HepG2 (cell line): ENCODE data around the gene SNX21. TPM values are rescaled to one million over a fixed set of nuclear protein-coding genes. Genes with fewer than 3 reads are reported as not detected.

Experiments
- CREB1 ChIP-seq, 2 experiments: fragments of 450-650 bp in 1 of 2; IDR thresholded peaks; 2 replicates each; pipeline ENCODE4 v1.6.1; 2016 to 2017; ENCODE audit warnings: control low read depth in 1 of 2, mild to moderate bottlenecking in 1 of 2, missing compliant biosample characterization in 1 of 2, missing genetic modification characterization in 1 of 2
- FOXO1 ChIP-seq: sonication (generic); formaldehyde crosslinking; IDR thresholded peaks from 2 replicates; pipeline ENCODE4 v1.4.0; 2020; ENCODE audit warnings: missing genetic modification reagents
- HDAC6 ChIP-seq: fragments of 200-600 bp; sonication (generic); IDR thresholded peaks from 2 replicates; pipeline ENCODE4 v1.7.0; 2017; ENCODE audit warnings: mild to moderate bottlenecking, antibody characterized with exemption, low read length, low read depth
- HNF4G ChIP-seq, 2 experiments: sonication (generic) in 1 of 2; formaldehyde crosslinking in 1 of 2; IDR thresholded peaks; 2 replicates each; pipeline versions ENCODE4 v1.4.0 to v1.6.1; 2011 to 2020; ENCODE audit warnings: borderline replicate concordance in 2 of 2, low read depth in 2 of 2, mild to moderate bottlenecking in 2 of 2, low read length in 1 of 2, missing genetic modification reagents in 1 of 2, moderate library complexity in 1 of 2
- HNRNPLL ChIP-seq: fragments of 200-400 bp; formaldehyde crosslinking; IDR thresholded peaks from 2 replicates; pipeline ENCODE4 v1.6.1; 2017; ENCODE audit warnings: mild to moderate bottlenecking, low read depth, low read length; ENCODE audit not compliant: poor library complexity, severe bottlenecking
- MIXL1 ChIP-seq: IDR thresholded peaks from 2 replicates; pipeline ENCODE4 v1.6.1; 2016
- MXD3 ChIP-seq: IDR thresholded peaks from 2 replicates; pipeline ENCODE4 v1.6.1; 2016; ENCODE audit warnings: mild to moderate bottlenecking, missing biosample characterization, missing genetic modification reagents
- REPIN1 ChIP-seq: sonication (generic); formaldehyde crosslinking; IDR thresholded peaks from 2 replicates; pipeline ENCODE4 v1.8.0; 2022; ENCODE audit warnings: missing genetic modification reagents, low read depth, mild to moderate bottlenecking, borderline replicate concordance
- SETDB1 ChIP-seq: sonication (generic); formaldehyde crosslinking; IDR thresholded peaks from 2 replicates; pipeline ENCODE4 v1.5.1; 2020; ENCODE audit warnings: missing genetic modification reagents, mild to moderate bottlenecking, borderline replicate concordance
- ZNF10 ChIP-seq: sonication (generic); formaldehyde crosslinking; IDR thresholded peaks from 2 replicates; pipeline ENCODE4 v1.4.0; 2020; ENCODE audit warnings: mild to moderate bottlenecking, low read depth, missing genetic modification reagents, borderline replicate concordance
- ZNF44 ChIP-seq: sonication (generic); formaldehyde crosslinking; IDR thresholded peaks from 2 replicates; pipeline ENCODE4 v1.5.1; 2020; ENCODE audit warnings: mild to moderate bottlenecking, missing genetic modification reagents
- ZNF598 ChIP-seq: sonication (generic); formaldehyde crosslinking; IDR thresholded peaks from 2 replicates; pipeline ENCODE4 v1.5.1; 2020; ENCODE audit warnings: mild to moderate bottlenecking, missing genetic modification reagents, borderline replicate concordance
- ZNF790 ChIP-seq: sonication (generic); formaldehyde crosslinking; IDR thresholded peaks from 2 replicates; pipeline ENCODE4 v1.8.0; 2022; ENCODE audit warnings: missing genetic modification reagents, mild to moderate bottlenecking, borderline replicate concordance
- polyA plus RNA-seq, 8 experiments: library from polyadenylated mRNA; depleted of rRNA in 3 of 8; stranded (reverse) in 7 of 8; unstranded in 1 of 8; fragments of >200 nt; fragmentation: Illumina TruSeq in 4 of 8; extraction: Trizol in 4 of 8; gene quantifications; 2 replicates each; pipeline versions ENCODE4 v1.2.1 to v1.2.3, GENCODE V29; 2011 to 2016; ENCODE audit warnings: low read depth in 4 of 8, missing spikeins in 1 of 8, mixed read lengths in 1 of 8; ENCODE audit not compliant: insufficient read depth in 1 of 8
- total RNA-seq, 5 experiments: library from RNA; depleted of rRNA; stranded (reverse); fragments of >200 nt; fragmentation: Illumina TruSeq; extraction: Trizol; gene quantifications; 2 replicates each; pipeline ENCODE4 v1.2.3, GENCODE V29; 2016; ENCODE audit warnings: low read depth in 1 of 5
- TF ChIP-seq, protein P1 (sequence below): sonication (generic); formaldehyde crosslinking; IDR thresholded peaks from 2 replicates; pipeline ENCODE4 v1.5.0; 2020; ENCODE audit warnings: mild to moderate bottlenecking, missing genetic modification reagents, moderate library complexity
- TF ChIP-seq, protein P2 (sequence below): IDR thresholded peaks from 2 replicates; pipeline ENCODE4 v1.6.1; 2016; ENCODE audit warnings: low read depth, borderline replicate concordance
- TF ChIP-seq, protein P3 (sequence below): IDR thresholded peaks from 2 replicates; pipeline ENCODE4 v1.6.1; 2018; ENCODE audit warnings: missing genetic modification reagents
- TF ChIP-seq, protein P4 (sequence below): sonication (generic); formaldehyde crosslinking; IDR thresholded peaks from 2 replicates; pipeline ENCODE4 v1.8.1; 2023; ENCODE audit warnings: mild to moderate bottlenecking, moderate library complexity, missing genetic modification reagents

The SNX21 gene
- total and polyA plus RNA-seq, 2 of the 13 experiments (the other 11 are each of a cell fraction or from before 2014, with no cell fraction given), result 7.7 to 12.8 TPM

DNA sequence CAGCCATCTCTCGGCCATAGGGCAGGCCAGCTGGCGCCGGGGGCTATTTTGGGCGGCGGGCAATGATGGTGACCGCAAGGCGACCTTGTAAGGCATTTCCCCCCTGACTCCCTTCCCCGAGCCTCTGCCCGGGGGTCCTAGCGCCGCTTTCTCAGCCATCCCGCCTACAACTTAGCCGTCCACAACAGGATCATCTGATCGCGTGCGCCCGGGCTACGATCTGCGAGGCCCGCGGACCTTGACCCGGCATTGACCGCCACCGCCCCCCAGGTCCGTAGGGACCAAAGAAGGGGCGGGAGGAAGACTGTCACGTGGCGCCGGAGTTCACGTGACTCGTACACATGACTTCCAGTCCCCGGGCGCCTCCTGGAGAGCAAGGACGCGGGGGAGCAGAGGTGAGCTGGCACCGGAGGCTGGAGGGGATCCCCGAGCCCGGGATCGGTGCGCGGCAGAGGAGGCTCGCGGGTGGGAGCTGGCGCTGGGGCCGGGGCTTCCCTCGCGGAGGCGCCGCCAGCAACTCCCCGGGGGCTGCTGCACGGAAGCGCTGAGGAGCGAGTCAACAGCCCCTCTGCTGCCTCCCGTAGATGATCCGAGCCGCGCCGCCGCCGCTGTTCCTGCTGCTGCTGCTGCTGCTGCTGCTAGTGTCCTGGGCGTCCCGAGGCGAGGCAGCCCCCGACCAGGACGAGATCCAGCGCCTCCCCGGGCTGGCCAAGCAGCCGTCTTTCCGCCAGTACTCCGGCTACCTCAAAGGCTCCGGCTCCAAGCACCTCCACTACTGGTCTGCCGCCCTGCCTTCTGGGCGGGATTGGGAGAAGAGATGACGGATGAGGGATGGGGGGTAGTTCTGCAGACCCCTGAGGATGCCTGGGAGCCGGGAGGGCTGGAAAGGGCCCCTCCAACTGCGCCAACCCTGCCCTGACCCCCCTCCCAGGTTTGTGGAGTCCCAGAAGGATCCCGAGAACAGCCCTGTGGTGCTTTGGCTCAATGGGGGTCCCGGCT, 57.7 kb downstream of the SNX21 start, which contains the start of the genes CTSA and NEURL2 (continued):
- TF ChIP-seq SETDB1 (CRISPR knock-in tag) (peak; percentile 71; the same call in 1 of the 2 replicates), ZNF790 (peak; percentile 95), MXD3 (CRISPR knock-in tag) (peak; percentile 98), MIXL1 (peak; percentile 99), ZNF598 (CRISPR knock-in tag) (peak; percentile 95; the same call in 1 of the 2 replicates), FOXO1 (CRISPR knock-in tag) (peak; percentile 96), CREB1 (IDR thresholded peaks at IDR 0.05) (peak; percentile 78), CREB1 (CRISPR knock-in tag; IDR thresholded peaks at IDR 0.05) (peak; percentile 49; the same call in 1 of the 2 replicates), ZNF44 (CRISPR knock-in tag) (peak; percentile 100), HNF4G (IDR thresholded peaks at IDR 0.05; ENCODE audit: borderline replicate concordance, low read depth, low read length) (peak; percentile 97), HNF4G (CRISPR knock-in tag; IDR thresholded peaks at IDR 0.05; ENCODE audit: borderline replicate concordance, low read depth) (peak; percentile 99), HNRNPLL (peak; percentile 76), HDAC6 (no peak), ZNF10 (CRISPR knock-in tag) (no peak), REPIN1 (CRISPR knock-in tag) (peak; percentile 100)
- TF ChIP-seq, protein P1, sequence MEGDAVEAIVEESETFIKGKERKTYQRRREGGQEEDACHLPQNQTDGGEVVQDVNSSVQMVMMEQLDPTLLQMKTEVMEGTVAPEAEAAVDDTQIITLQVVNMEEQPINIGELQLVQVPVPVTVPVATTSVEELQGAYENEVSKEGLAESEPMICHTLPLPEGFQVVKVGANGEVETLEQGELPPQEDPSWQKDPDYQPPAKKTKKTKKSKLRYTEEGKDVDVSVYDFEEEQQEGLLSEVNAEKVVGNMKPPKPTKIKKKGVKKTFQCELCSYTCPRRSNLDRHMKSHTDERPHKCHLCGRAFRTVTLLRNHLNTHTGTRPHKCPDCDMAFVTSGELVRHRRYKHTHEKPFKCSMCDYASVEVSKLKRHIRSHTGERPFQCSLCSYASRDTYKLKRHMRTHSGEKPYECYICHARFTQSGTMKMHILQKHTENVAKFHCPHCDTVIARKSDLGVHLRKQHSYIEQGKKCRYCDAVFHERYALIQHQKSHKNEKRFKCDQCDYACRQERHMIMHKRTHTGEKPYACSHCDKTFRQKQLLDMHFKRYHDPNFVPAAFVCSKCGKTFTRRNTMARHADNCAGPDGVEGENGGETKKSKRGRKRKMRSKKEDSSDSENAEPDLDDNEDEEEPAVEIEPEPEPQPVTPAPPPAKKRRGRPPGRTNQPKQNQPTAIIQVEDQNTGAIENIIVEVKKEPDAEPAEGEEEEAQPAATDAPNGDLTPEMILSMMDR (CRISPR knock-in tag), result peak; percentile 79
- TF ChIP-seq, protein P2, sequence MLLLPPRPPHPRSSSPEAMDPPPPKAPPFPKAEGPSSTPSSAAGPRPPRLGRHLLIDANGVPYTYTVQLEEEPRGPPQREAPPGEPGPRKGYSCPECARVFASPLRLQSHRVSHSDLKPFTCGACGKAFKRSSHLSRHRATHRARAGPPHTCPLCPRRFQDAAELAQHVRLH (CRISPR knock-in tag), result peak; percentile 99
- TF ChIP-seq, protein P3, sequence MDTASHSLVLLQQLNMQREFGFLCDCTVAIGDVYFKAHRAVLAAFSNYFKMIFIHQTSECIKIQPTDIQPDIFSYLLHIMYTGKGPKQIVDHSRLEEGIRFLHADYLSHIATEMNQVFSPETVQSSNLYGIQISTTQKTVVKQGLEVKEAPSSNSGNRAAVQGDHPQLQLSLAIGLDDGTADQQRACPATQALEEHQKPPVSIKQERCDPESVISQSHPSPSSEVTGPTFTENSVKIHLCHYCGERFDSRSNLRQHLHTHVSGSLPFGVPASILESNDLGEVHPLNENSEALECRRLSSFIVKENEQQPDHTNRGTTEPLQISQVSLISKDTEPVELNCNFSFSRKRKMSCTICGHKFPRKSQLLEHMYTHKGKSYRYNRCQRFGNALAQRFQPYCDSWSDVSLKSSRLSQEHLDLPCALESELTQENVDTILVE (CRISPR knock-in tag), result peak; percentile 98
- TF ChIP-seq, protein P4, sequence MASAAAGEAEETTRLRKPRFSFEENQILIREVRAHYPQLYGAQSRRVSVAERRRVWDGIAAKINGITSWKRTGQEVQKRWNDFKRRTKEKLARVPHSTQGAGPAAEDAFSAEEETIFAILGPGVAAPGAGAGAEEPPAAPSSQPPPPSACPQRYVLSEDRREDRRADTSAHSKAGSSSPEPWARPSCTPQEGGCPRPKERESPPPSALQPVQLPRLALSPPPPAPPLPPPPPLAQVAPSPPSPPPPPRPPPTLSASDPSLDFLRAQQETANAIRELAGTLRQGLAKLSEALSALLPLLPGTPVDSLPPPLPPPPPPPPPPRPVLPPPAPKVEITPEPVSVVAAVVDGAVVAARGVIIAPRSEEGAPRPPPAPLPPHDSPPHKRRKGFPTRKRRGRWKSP (CRISPR knock-in tag), result peak; percentile 98
